HG02885 (cell line): ENCODE measurements around the gene LONP2.
"Not testable (repeated sequence)": the region's sequence is repeated elsewhere in the genome, so short reads cannot be mapped to it uniquely, and the experiment has no call there.

Source experiments
- ATAC-seq: cut with Tn5 transposase; IDR thresholded peaks from one replicate; pipeline ENCODE4 v1.9.1; 2021; ENCODE audit warnings: mild to moderate bottlenecking; ENCODE audit not compliant: unreplicated experiment, poor library complexity

The LONP2 gene

DNA sequence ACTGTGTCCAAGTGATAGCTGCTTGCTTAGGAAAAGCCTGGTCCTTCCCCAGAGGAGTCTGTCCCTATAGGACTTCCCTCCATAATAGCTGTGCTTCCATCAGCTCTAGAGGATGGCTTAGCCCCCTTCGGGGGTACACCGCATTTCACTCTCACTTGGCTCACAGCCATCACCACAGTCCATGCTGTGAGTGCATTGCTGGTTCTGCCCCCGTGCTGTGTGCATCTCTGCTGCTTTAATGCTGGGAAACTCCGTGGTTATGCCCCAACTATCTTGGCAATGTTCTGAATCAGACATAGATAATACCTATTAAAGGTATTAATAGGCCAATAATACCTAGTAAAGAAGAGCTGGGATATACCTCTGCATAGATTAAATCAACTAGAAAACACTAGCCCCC, 82.8 kb downstream of the LONP2 start:
- ATAC-seq: no peak

GRCh38 chr16:48329138-48329537, 85.0 kb downstream of the LONP2 start:
- ATAC-seq: no peak

DNA sequence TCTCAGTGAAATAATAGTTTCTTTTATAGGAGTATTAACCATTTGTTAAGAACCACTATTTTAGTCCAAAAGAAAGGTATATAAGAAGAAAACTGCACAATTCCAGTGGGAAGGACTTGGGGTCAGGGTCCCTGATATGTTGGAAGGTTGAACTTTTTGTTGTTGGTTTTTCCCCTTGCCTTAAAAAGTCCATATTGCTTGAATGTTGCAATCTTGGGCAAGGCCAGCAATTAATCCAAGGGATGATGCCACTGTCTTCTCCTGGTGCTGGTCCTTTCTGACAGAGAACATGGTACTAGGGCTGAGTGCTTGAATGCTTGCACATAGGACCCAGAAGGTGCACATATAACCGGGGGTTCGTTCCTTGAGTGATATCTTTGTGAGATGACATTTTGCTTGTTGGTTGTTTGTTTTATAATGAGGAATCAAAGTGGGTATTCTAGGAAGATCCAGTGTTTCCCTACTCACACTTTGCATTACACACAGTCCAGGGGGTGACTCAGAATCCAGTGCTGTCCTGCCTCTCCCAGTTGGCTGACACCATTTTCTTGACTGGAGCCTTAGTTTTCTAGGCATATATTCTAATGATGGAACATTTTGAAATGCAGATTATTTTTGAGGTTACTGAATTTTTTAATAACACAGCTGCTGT, 86.2 kb downstream of the LONP2 start:
- ATAC-seq: no peak

- no peak for ATAC-seq
Measured at GRCh38 chr16:48330841-48331192, 86.7 kb downstream of the LONP2 start.

DNA sequence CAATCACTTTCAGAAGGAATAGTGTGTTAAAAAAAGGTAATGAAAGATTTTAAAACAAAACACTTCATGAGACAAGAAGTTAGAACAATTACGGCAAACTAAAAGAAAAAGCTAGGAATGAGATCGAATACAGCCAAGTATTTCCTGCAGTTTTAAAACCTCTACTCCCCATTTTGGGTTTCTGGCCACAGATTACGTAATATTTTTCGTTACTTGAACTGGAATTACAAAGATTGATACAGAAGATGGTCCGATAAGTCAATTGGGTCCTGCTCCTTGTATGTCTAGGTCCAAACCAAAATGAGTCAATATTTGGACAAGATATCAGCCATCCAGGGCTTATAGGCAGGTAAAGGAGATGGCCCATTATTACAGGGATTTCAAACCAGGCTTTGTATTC, 88.9 kb downstream of the LONP2 start:
- no peak for ATAC-seq

DNA sequence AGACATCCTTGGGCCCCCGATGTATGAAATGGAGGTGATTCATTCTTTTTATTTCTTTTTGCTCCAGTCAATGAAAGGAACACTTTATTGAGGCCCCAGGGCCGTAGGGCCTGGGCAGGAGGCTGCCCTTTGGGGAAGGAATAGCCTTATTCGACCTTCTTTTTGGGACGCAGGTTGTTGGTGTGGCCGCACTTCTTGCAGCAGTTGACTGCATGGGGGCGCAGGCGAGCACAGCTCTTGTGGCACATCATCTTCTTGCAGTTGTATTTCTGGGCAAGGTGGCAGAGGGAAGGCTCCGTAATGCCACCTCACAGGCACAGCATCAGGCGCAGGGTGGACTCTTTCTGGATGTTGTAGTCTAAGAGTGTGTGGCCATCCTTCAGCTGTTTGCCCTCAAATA, 90.2 kb downstream of the LONP2 start:
- no peak for ATAC-seq

DNA sequence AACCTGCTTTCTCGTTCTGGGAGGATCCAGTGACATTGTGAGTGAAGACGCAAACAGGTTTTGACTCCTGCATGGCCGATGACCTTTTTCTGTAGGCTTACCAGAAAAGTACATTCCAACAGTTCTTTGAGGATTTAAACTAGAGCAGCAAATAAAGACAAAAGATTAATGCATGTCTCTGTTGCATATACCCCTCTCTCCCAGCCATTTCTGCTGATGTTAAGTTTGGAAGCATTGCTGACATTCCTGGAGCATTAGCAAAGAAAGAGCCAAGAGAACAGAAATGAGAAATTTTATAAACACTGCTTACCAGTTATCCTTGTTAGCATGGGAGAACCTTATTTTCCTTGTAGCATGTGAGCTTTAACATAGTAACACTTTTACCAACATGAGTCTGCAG, 91.9 kb downstream of the LONP2 start:
- no peak for ATAC-seq

- ATAC-seq: no peak
Measured at GRCh38 chr16:48340054-48340453, 96.0 kb downstream of the LONP2 start.

DNA sequence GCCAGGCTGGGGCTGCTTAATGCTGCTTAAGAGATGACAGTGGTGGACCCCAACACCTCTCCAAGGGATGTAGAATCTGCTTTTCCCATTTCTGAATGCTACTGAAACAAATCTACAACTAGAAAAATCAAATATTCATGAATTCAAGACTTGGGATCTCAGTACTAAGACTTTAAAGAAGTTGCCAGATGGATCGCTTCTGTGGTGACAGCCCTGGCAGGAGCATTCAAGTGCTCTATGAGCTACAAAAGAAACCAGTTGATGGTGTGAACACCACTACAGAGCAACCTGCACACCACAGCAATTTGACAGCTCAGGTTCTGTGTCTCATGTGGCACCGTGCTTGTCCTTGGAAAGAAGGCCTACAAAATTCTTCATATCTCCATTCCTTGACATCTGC, 98.5 kb downstream of the LONP2 start:
- no peak for ATAC-seq

GRCh38 chr16:48347191-48347865, 103.2 kb downstream of the LONP2 start:
- ATAC-seq: no peak

DNA sequence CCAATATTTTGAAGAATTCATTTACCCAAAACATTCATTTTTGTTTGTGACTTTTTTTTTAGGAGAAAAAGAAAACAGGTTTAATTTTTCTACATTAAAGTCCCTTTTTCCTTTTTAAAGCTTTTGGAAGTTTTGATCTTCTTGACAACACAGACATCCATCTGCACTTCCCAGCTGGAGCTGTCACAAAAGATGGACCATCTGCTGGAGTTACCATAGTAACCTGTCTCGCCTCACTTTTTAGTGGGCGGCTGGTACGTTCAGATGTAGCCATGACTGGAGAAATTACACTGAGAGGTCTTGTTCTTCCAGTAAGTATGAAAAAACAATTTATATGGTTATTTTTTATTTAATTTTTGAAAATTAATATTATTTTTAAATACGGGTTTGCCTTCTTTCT, 103.9 kb downstream of the LONP2 start:
- ATAC-seq: no peak

- ATAC-seq: no peak
Measured at GRCh38 chr16:48350736-48351135, 106.6 kb downstream of the LONP2 start.

GRCh38 chr16:48352648-48353390, 108.7 kb downstream of the LONP2 start:
- ATAC-seq: no peak

DNA sequence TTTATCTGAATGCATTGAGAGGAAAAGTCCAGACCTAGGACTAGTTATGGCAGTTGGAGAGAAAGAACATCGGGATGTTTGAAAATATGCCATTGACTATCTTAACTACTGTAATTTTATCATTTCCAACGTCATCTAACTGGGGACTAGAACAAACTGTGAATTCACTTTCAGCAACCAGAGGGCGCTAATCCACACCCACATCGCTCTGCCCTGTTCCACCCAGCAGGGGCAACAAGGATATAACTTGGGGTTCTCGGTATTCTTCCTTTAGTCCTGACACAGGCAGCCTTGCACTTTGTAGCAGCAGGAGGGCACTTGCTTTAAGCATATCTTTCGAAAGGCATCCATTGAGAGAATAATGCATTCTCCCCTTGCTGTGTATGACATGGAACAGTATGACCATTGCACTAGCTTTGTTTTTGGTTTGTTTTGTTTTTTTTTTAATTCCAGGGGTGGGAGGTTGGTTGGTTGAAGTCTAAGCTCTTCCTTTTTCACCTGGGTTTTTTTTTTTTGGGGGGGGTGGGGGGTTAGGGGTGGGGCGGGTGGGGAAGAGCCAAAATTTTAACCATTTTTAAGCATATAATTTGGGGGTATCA, 109.6 kb downstream of the LONP2 start:
- ATAC-seq: peak; percentile 66

- ATAC-seq: not testable (repeated sequence)
Measured at GRCh38 chr16:48354385-48354784, 110.3 kb downstream of the LONP2 start.

GRCh38 chr16:48354877-48355855, 111.1 kb downstream of the LONP2 start:
- ATAC-seq: no peak

- no peak for ATAC-seq
Measured at GRCh38 chr16:48356633-48357376, 112.7 kb downstream of the LONP2 start.

GRCh38 chr16:48358419-48358818, 114.3 kb downstream of the LONP2 start:
- no peak for ATAC-seq

DNA sequence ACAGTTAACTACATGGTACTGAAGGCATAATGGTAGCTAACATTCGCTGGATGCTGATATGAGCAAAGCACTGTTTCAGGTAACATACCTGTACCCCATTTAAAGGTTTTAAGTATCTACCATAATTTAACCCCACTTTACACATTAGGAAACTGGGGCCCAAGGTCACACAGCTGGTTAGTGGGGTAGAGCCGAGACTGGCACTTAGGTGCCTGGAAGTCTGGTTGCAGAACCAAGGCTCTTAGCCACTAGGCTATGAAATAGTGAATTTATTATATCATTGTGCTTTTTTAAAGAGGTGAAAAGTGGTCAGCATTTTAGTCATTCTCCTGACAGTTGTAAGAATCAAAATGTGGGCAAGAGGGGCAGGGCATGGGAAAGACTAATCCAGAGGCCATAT, 115.9 kb downstream of the LONP2 start:
- ATAC-seq: no peak
